H54 (cell line): ENCODE measurements around the gene ARNT2.
A peak's percentile ranks its signal among the peaks of the same experiment; 100 is the strongest.
"Not testable (repeated sequence)": the region's sequence is repeated elsewhere in the genome, so short reads cannot be mapped to it uniquely, and the experiment has no call there.

ENCODE experiments used
- DNase-seq: peaks from one replicate; pipeline ENCODE4 v3.0.0; 2011; ENCODE audit warnings: low spot score, mixed read lengths; ENCODE audit not compliant: insufficient read length
- FAIRE-seq: peaks from 3 replicates; lab custom pipeline; 2011; peaks lifted over from hg19 to GRCh38; lab: Jason Lieb, UNC
- POLR2A ChIP-seq: IDR thresholded peaks from 2 replicates; pipeline ENCODE4 v1.6.1; 2011; ENCODE audit warnings: low read depth, mild to moderate bottlenecking, low read length

ARNT2 gene

GRCh38 chr15:80404057-80404760 lies at the start of gene ARNT2:
TSS of gene ARNT2 (plus strand) at chr15:80404382. CDS start at chr15:80404516, 134 bp downstream.
- DNase-seq: peak; percentile 18
- TF ChIP-seq POLR2A: peak; percentile 12; the same call in 1 of the 2 replicates
- FAIRE-seq: no peak

- no peak for TF ChIP-seq POLR2A
- FAIRE-seq (no peak), DNase-seq (no peak)
Measured at GRCh38 chr15:80367094-80367493, 37.1 kb upstream of the ARNT2 start.

GRCh38 chr15:80367661-80368060 lies 36.5 kb upstream of the ARNT2 start:
- DNase-seq (no peak), FAIRE-seq (no peak)
- TF ChIP-seq POLR2A: no peak

- FAIRE-seq (no peak), DNase-seq (no peak)
- TF ChIP-seq POLR2A: no peak
Measured at GRCh38 chr15:80371924-80372323, 32.3 kb upstream of the ARNT2 start.

- no peak for TF ChIP-seq POLR2A
- FAIRE-seq: no peak
Measured at GRCh38 chr15:80374441-80374840, 29.7 kb upstream of the ARNT2 start.

GRCh38 chr15:80375968-80376891 lies 28.0 kb upstream of the ARNT2 start:
- no peak for FAIRE-seq
- DNase-seq: no peak
- TF ChIP-seq POLR2A: no peak

More at GRCh38 chr15:80374441-80374840, 29.7 kb upstream of the ARNT2 start:
- DNase-seq: no peak

GRCh38 chr15:80379693-80380092 lies 24.5 kb upstream of the ARNT2 start:
- no peak for FAIRE-seq
- no peak for TF ChIP-seq POLR2A
- no peak for DNase-seq

- no peak for FAIRE-seq
Measured at GRCh38 chr15:80380154-80380553, 24.0 kb upstream of the ARNT2 start.

GRCh38 chr15:80382285-80382684 lies 21.9 kb upstream of the ARNT2 start:
- DNase-seq (no peak), FAIRE-seq (no peak)
- no peak for TF ChIP-seq POLR2A

More at GRCh38 chr15:80380154-80380553, 24.0 kb upstream of the ARNT2 start:
- no peak for DNase-seq
- TF ChIP-seq POLR2A: no peak

- no peak for DNase-seq
- FAIRE-seq: no peak
- TF ChIP-seq POLR2A: no peak
Measured at GRCh38 chr15:80384432-80384831, 19.8 kb upstream of the ARNT2 start.

- no peak for TF ChIP-seq POLR2A
- no peak for FAIRE-seq
- DNase-seq: no peak
Measured at GRCh38 chr15:80386151-80386550, 18.0 kb upstream of the ARNT2 start.

GRCh38 chr15:80388326-80388725 lies 15.9 kb upstream of the ARNT2 start:
- FAIRE-seq: no peak

GRCh38 chr15:80389370-80389769 lies 14.8 kb upstream of the ARNT2 start:
- DNase-seq (no peak), FAIRE-seq (no peak)
- no peak for TF ChIP-seq POLR2A

More at GRCh38 chr15:80388326-80388725, 15.9 kb upstream of the ARNT2 start:
- DNase-seq: no peak
- no peak for TF ChIP-seq POLR2A

GRCh38 chr15:80390942-80391341 lies 13.2 kb upstream of the ARNT2 start:
- FAIRE-seq: not testable (repeated sequence)

More at GRCh38 chr15:80390942-80391341, 13.2 kb upstream of the ARNT2 start:
- DNase-seq: not testable (repeated sequence)
